HG02970 (cell line): ENCODE results near the gene LRFN3.
"Not testable (repeated sequence)": the region's sequence is repeated elsewhere in the genome, so short reads cannot be mapped to it uniquely, and the experiment has no call there.

Experiments
- ATAC-seq: cut with Tn5 transposase; IDR thresholded peaks from one replicate; pipeline ENCODE4 v1.9.1; 2021; ENCODE audit warnings: mild to moderate bottlenecking, moderate library complexity, moderate number of reproducible peaks; ENCODE audit not compliant: unreplicated experiment, low FRiP score

Gene LRFN3

GRCh38 chr19:35973487-35973886, 37.3 kb downstream of the LRFN3 start:
- ATAC-seq = no peak

DNA sequence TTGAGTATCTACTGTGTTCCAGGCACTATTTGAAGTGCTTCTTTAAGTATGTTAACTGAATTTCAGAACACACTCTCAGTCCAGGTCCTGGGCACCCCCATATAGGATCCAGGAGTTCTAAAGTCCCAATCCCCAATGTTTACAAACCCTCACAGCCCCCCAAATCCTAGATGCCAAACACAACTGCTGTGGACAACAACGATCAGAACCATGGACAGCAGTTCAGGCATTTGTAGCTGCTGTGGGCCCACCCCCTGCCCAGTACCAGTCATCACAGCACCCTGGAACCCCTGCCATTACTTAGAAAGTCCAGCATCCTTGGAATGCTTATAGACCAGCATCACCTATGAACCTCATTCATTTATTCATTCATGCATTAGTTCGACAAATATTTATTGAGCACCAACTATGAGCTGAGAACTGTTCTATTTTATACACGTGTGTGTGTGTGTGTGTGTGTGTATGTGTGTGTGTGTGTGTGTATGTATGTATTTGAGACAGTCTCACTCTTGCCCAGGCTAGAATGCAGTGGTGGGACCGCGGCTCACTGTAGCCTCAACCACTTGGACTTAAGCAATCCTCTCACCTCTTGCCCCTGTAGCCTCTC, 39.5 kb downstream of the LRFN3 start:
- ATAC-seq = no peak

DNA sequence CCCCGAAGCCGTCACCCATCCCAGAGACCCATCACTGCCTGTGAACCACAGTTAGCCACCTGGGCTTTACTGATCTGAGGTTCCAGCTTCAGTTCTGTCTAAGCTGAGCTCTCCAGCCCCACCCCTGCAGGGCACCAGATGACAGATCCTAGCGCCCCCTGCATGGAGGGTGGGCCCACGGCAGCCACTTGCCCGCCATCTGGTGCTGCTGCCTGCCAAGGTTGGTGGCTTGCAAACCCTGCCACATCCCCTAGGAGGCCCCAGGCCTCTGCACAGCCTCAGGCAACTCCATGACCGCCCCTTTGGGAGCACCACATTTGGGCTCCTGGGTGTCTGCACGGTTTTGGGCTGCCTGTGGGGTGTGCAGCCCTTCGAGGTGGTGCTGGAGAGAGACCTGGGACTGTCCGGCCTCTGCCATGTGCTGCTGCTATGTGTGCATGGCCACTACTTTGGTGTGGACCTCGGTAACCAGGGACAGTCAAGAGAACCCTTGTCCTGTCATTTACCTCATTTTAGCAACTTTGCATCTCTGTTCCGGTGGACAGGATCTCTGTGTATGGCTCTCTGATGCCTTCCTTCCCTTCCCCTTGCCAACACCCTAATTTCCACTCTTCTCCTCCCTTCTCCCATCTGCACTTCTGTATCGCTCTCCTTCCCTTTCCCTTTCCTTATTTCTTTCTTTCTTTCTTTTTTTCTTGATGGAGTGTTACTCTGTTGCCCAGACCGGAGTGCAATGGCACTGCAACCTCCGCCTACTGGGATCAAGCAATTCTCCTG, 41.5 kb downstream of the LRFN3 start:
- no peak for ATAC-seq

DNA sequence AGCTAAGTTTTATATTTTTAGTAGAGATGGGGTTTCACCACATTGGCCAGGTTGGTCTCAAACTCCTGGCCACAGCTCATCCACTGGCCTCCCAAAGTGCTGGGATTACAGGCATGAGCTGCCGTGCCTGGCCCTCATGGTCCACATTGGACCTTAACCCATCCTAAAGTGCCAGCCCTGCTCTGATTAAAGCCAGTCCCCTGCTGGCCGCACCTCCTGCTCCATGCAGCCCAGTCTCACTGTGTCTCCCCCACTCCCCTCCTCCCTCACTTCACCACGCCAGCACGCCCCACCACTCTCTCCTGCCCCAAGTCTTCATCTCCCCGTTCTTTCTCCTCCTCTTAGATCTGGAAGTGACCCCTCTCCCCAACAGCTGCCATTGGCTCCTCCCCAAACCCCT, 42.1 kb downstream of the LRFN3 start:
- no peak for ATAC-seq

DNA sequence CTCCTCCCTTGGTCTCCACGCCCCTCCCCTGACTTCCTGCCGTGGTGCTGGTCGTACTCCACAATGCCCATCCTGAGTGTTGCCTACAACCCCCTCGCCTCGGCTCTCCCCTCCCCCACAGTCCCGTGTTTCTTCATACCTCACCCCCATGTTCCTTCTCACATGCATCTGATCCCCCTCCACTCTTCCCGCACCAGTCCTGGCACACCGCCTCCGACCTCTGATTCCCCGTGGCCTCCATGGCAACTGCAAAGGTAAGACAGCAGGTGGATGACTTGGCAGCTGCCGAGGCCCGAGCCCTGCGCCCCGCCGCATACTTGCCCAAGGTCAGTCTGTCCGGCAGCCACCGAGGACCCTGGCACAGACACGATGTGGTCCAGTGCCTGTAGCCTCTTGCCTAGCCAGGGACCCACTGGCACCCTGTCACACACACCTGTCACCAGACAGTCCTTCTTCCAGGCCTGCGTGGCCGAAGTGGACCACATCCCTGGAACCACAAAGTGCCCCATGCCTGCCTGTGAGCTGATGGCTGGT, 42.7 kb downstream of the LRFN3 start:
- ATAC-seq = no peak

DNA sequence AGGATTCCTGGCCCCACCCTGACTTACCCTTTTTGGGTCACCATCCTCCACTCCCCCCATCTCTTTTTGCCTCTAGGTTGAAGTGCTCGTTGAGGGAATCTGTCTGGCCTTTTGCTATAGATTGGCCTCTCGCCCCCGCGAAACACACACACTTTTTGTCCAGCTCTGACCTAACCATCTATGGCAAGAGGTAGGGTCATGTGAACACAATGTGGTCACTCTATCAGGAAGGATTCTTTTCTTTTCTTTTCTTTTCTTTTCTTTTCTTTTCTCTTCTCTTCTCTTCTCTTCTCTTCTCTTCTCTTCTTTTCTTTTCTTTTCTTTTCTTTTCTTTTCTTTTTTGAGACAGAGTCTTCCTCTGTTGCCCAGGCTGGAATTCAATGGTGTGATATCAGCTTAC, 44.8 kb downstream of the LRFN3 start:
- ATAC-seq = not testable (repeated sequence)

- ATAC-seq = no peak
Observed at GRCh38 chr19:35983177-35983576, 47.0 kb downstream of the LRFN3 start.

DNA sequence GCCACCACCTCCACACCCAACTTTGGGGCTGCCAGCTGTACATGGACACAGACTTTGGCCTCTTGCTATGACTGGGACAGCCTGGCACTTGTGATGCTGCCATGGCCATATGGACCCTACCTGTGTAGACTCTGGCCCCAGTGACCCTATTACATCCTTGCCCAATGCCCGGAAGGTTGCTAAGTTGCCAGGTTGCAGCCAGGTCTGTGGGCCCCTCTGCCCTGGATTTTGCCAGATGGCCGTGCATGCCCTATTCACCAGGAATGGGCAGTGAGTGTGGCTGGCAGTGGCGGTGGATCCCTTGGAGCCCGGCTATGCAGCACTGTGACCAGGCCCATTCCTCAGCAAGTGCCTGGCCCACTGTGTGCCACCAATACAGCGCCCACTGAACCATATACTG, 49.9 kb downstream of the LRFN3 start:
- ATAC-seq = no peak

DNA sequence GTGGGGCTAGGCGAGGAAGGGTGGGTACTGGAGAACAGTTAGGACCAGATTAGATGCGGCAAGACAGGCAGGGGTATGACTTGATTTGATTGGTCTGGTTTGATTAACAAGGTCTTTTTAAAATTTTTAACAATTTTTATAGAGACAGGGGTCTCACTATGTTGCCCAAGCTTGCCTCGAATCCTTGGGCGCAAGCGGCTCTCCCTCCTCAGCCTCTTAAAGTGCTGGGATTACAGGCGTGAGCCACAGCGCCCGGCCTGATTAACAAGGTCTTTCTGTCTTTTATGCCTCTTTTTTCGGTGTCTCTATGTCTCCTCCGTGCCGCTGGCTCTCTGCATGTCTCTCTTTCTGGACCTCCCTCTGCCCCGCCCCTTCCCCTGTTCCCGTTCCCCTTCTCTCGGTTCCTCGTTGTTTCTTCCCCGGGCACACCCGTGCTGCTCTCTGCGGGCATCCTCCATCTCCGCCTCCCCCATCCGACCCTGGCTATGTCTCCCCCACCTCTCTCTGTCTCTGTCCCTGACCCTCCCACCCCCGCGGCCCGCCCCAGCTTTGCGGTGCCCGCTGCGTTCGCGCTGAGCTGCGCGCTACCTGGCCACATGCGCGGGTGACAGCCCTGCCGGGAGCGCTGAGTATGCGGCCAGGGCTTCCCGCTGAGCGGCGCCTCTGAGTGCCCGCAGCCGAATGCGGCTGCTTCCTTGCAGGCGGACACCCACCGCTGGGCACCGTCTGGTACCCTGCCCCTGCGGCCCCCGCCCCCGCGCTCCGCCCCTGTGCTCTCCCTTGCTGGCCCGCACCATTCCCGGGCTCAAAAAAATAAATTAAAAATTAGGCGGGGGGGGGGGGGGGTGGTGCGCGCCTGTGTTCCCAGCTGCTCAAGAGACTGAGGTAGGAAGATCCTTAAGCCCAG, 50.7 kb downstream of the LRFN3 start:
- ATAC-seq = no peak

- no peak for ATAC-seq
Observed at GRCh38 chr19:35987571-35987896, 51.4 kb downstream of the LRFN3 start.

GRCh38 chr19:35988824-35989223, 52.6 kb downstream of the LRFN3 start:
- ATAC-seq = no peak

GRCh38 chr19:35990156-35990555, 54.0 kb downstream of the LRFN3 start:
- no peak for ATAC-seq

- ATAC-seq = no peak
Observed at GRCh38 chr19:35990771-35991730, 54.9 kb downstream of the LRFN3 start.

DNA sequence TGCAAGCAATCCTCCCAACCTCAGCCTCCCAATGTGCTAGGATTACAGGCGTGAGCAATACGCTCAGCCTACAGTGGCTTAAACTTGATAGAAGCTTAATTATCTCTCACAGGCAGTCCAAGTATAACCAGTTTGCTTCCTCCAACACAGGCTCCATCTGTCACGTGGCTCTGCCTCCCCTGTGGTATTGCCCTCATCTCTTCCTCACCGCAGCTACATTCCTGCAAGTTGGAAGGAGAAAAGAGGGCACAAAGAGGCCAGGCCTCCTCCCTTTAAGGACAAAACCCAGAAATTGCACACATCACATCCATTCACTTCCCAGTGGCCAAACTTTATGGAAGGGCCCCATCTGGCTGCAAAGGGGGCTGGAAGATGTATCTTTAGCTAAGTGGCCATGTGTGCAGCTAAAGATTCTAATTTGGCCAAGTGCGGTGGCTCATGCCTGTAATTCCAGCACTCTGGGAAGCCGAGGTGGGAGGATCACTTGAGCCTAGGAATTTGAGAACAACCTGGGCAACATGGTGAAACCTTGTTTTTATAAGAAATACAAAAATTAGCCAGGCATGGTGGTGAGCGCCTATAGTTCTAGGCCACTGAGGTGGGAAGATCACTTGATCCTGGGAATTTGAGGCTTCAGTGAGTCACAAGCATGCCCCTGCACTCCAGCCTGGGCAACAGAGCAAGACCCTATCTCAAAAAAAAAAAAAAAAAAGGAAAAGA, 55.7 kb downstream of the LRFN3 start:
- ATAC-seq = no peak

GRCh38 chr19:35992907-35993765, 57.0 kb downstream of the LRFN3 start:
- ATAC-seq = no peak

- no peak for ATAC-seq
Observed at GRCh38 chr19:35993923-35994598, 57.9 kb downstream of the LRFN3 start.
